ENCODE data around the gene EPHB3.
A peak's percentile ranks its signal among the peaks of the same experiment; 100 is the strongest.

EPHB3 gene

GRCh38 chr3:184561061-184561912 lies at the start of gene EPHB3:
EPHB3 (plus strand) TSS chr3:184561785; CDS start chr3:184562236, 451 bp downstream.
- peak; percentile 70 to 74 for DNase-seq (ENCODE audit: low read depth in 2 of 2)

GRCh38 chr3:184512621-184513020 lies 49.0 kb upstream of the EPHB3 start:
- DNase-seq (ENCODE audit: low read depth in 2 of 2): no peak

DNA sequence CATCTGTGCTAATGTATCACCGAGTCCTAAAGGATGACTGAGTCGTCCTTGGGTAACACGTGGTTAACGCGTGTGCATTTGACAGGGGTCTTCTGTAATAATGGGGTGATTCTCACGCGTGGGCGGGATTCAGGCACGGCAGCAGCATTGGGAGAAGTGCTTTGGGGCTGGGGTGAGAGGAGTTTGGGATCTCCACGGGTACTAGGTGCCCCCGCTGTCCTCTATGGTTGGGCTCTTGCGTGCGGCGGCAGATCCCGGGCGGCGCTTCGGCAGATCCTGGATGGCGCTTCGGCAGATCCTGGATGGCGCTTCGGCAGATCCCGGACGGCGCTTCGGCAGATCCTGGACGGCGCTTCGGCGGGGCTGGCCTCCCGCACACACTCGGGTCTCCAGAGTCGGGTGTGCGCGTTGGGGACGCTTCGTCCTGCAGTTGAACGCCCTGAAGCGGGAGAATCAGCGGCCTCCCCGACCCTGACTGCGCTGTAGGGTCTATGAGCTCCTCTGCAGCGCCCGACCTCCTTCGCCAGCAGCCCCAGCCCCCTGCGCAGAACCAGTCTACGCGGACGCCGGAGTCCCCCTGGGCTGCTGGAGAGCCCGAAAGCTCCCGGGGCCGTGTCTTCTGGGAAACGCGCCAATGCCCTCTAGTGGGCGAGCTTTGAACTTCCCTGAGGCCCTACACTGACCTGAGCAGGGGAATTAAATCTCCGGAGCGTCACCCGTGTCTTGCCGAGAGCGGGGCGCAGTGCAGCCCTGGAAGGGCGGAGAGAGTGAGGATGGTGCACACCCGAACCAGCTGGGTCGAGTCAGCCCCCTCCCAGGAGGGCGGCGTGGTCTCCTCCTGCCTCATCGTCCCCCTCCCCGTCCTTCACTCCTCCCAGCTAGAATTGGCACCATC lies 48.1 kb upstream of the EPHB3 start:
- DNase-seq (ENCODE audit: low read depth in 2 of 2): peak; percentile 57 to 65

- no peak for DNase-seq (ENCODE audit: low read depth in 2 of 2)
Measured at GRCh38 chr3:184514171-184514490, 47.5 kb upstream of the EPHB3 start.

DNA sequence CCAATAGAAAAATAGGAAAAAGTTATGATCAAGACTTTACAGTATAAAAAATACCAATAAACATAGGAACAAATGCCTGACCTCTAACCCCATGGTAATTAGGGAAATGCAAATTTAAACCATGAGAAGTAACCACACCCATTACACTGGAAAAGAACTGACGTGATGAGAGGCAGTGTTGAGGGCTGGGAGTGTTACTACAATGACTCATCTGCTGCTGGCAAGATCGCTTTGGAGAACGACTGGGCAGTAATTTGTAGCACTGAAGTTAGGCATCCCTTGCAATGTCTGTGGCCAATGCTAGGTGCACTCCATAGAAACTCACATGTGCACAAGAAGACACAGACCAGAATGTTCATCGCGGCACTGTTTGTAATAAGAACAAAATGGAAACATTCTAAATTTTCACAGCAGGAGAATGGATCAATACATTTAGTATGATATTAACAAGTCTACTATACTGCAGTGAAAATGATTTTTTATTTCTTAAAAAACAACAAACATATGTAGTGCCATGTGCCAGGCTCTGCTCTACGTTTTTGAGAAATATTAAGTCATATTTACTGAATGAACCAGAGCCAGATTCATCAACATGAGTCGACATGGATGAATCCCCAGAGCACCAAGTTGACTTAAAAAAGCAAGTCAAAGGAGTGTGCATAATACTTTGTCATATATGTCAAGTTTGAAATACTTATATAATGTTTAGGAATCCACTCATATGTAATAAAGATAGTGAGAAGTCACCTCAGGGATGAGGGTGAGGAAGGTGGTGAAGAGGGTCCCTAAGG lies 37.6 kb upstream of the EPHB3 start:
- no peak for DNase-seq (ENCODE audit: low read depth in 2 of 2)

- no peak for DNase-seq (ENCODE audit: low read depth in 2 of 2)
Measured at GRCh38 chr3:184524981-184525336, 36.6 kb upstream of the EPHB3 start.

DNA sequence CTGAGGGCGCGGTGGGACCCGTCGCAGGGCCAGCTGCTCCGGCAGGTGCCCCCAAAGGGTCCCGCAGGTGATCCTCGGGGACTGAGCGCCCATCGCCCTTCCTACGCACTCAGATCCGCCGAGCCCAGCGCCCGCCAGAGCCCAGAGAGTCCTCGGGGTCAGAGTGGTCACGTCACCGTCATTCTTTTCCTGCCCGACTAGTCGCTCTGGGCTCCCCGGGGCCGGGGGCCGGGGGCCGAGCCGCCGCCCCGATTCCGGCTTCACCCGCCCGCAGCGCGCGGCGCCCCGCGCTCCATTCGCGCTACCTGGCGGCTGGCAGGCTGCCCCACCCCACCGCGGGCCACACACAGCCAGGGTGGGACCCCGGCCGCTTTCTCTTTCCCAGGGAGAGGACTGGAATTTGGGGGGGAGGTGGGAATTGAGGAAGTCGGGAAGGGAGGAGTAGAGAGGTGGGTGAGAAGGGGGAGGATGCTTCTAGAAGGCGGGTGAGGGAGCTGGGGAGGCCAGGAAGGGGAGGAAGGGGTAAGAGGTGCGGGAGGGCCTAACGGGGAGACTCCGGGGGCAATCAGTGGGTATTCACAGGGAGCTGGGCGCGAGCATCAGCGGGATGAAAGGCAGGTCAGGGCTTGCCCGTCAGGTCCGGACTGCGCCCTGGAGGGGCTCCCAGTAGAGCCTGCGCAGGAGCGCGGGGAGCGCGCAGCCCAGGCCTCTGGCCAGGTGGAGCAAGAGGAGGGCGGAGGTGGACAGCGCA lies 36.1 kb upstream of the EPHB3 start:
- DNase-seq (ENCODE audit: low read depth in 2 of 2): no peak

DNA sequence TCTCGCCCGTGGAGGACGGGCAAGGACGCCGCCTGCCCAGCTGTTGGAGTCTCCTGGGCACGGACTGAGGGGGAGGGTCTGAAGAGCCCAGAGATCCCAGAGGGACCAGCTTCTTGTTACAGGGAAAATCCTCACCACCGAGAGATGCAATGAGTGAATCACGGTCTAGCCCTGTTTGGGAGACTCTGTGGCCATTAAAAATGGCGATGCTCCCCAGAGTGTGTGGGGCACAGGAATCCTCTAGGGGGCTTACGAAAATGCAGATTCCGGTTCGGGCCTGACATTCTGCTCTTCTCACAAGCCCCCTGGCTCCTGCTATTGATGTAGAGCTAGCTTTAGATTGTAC lies 35.5 kb upstream of the EPHB3 start:
- DNase-seq (ENCODE audit: low read depth in 2 of 2): no peak

- no peak for DNase-seq (ENCODE audit: low read depth in 2 of 2)
Measured at GRCh38 chr3:184531626-184532280, 29.8 kb upstream of the EPHB3 start.

DNA sequence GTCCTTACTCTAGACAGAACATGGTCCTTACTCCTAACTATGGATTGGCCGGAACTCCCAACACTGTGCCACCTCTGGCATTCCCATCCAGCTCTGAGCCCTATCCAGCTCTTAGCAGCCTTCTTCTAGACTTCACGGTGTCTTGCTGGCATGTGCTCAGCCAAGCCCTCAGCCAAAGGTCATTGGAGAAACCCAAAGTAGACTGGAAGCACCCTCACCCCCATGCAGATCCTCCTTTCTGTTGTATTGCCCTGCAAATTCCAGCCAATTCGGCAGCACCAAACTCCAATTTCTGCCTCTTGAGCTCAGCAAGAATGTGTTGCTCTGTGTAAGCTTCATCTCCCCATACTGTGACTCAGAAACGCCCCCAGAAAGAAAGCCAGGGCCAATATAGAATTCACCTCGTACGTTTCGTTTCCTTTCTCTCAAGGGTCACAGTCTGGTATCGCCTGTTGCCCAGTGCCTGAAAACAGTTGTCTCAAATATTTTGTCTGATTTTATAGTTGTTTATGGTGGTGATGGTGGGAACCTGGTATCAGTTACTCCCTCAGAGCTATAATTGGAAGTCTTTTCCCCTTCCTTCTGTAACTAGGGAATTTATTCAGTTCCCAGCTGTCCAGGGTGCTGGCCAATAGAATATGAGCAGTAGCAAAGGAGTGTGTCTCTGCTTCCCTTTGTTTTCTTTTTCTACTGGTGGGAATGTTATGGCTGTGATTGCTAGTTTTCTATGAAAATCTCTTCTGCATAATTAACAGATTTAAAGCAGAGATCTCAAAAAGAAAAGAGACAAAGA lies 28.4 kb upstream of the EPHB3 start:
- no peak for DNase-seq (ENCODE audit: low read depth in 2 of 2)

- DNase-seq (ENCODE audit: low read depth in 2 of 2): no peak
Measured at GRCh38 chr3:184537885-184538665, 23.5 kb upstream of the EPHB3 start.

GRCh38 chr3:184538666-184539431 lies 22.7 kb upstream of the EPHB3 start:
- DNase-seq (ENCODE audit: low read depth in 2 of 2): no peak

- no peak for DNase-seq (ENCODE audit: low read depth in 2 of 2)
Measured at GRCh38 chr3:184539801-184540435, 21.7 kb upstream of the EPHB3 start.

GRCh38 chr3:184540777-184541681 lies 20.6 kb upstream of the EPHB3 start:
- peak in 1 of 2 donors; percentile 46 for DNase-seq (ENCODE audit: low read depth in 2 of 2)

DNA sequence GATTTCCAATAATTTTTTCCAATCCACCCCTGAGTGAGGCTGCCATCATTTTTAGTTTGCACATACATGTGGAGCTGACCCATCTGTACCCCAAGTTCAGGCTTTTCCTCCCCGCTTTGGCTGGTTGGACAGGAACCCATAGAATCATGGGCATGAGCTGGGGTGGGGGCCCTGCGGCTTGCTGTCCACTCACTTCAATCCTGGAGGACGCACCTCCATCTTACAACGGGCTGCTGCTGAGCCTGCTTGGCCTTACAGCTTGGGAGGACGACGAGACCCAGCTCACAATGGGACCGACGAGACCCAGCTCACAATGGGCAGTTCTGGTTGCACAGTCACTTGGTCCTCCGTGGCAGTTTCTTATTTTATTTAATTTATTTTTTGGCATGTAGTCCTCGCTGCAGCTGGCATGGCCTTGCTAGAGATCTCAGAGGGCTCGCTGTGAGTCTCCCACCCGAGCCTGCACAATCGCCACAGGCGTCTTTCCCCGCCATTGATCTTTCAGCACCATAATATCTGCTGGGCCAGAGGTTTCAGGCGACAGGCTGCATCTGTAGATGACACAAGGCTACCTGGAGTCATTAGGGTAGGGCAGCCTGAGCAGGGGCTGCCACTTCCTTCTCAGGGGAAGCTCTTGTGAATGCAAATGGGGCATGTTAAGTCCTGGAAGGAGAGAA lies 19.6 kb upstream of the EPHB3 start:
- no peak for DNase-seq (ENCODE audit: low read depth in 2 of 2)

DNA sequence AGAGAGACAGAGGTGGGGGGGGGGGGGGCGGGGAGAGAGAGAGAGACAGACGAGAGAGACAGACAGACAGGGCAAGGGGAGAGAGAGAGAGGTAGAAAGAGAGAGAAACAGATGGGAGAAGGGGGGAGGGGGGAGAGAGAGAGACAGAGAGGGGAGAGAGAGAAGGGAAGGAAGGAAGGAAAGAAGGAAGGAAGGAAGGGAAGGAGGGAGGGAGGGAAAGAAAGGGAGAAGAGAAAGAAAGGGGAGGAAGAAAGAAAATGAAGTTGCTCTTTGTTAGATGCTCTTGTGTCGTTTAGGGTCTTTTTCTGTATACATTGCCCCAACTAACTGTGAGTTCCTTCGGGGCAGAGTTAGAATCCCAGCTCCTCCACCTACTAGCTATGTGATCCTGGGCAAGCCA lies 19.0 kb upstream of the EPHB3 start:
- no peak for DNase-seq (ENCODE audit: low read depth in 2 of 2)
